HG03064 (cell line): ENCODE results near the gene UBE4A.
"Not testable (repeated sequence)": the region's sequence is repeated elsewhere in the genome, so short reads cannot be mapped to it uniquely, and the experiment has no call there.

Source experiments
- ATAC-seq: cut with Tn5 transposase; IDR thresholded peaks from one replicate; pipeline ENCODE4 v1.9.1; 2021; ENCODE audit warnings: low read depth; ENCODE audit not compliant: unreplicated experiment

The UBE4A gene

DNA sequence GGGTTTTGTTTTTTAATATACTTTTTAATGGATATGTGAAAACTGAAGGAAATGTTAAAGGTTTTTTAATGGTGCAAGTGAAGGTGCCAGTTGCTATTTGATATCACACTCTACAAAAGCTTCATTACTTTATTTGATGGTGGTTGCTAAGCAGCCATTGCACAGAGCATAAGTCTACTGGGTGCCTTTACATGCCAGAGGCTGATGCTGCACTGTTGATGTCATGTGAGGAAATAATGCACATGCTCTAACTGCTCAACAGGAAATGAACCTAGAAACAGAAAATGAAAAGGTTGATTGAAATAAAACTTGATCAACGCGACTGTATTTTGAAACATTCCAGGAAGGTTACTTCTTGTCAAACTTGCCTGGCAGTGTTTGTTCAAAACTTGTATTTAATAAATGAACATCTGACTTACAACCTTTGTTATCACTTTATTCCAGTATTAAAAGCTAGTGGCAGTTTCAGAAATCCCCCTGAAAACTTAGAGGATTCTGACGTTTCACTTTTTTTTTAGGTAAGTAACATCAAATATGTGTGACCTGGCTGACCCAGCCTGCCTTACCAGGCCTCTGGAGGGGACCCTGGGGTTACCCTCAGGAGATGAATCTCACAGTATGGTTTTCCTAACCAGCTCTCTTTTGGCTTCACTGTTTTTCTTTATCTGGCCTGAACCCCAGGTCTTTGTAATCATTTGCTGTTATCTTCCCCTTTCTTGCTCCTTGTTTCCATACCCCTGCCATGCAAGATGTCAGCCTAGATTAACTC is 39.6 kb downstream of the UBE4A start:
- ATAC-seq = no peak

- ATAC-seq = peak; percentile 60
Measured at GRCh38 chr11:118401151-118401879, 41.9 kb downstream of the UBE4A start, which contains the start of gene ATP5MG. ATP5MG (plus strand) TSS chr11:118401606; CDS start chr11:118401666, 60 bp downstream.

DNA sequence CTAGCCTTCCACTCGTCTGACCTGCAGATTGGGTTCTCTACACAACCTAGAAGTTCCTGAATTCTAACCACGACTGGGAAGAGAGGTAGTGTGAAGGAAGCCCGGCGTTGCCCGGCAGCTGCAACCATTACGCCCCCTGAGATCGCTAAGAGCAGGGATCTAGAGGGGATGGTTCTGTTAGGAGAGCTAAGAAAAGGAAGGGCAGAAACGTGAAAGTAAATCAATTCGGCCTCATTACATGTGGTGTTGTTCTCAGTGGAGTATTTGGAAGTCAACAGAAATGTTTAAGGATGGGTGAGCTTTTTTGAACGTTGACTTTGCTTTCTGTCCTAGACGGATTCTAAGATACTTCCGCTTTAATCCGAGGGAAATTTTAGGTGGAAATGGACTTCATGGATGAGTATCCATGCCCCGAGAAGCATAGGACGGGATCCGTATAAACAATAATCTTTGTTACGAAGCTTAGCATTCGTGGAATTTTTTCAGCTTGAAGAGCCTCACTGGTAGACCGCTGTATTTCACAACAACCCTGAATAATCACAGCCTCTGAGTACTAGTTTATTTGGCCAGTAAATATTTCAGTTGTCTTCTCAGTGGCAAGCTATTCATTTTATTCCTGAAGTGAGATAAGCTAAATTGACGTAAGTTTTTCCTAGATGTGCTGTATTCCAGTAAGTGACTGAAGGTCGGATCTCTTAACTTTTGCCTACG is 42.6 kb downstream of the UBE4A start:
- no peak for ATAC-seq

DNA sequence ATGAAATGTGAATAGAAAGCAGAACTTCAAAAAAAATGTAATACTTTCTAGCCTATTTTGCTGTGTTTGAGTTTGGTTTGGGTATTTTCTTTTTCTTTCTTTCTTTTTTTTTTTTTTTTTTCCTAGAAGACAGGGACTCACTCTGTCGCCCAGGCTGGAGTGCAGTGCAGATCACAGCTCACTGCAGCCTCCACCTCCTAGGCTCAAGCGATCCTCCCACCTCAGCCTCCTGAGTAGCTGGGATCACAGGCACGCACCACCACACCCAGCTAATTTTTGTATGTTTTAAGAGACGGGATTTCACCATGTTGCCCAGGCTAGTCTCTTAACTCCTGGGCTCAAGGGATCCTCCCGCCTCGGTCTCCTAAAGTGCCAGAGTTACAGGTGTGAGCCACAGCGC is 43.2 kb downstream of the UBE4A start:
- ATAC-seq = not testable (repeated sequence)

DNA sequence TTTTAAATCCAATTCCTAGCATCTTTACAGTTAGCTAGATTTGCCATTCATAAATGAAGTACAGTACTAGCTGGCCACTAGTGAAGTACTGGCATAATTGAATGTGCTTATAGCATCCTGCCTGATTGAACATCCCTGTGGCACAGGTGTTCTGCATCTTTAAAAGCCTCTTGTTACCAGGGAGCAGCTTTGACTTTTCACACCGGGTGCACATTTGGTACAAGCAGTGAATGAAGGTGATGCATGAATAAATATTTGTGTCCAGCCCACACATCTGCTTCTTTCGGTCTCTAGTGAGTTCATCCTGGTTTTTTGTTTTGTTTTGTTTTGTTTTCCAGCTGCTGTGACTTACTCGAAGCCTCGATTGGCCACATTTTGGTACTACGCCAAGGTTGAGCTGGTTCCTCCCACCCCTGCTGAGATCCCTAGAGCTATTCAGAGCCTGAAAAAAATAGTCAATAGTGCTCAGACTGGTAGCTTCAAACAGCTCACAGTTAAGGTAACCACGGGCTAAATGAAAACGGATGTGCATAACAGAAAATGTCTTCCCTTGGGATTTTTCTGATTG is 47.3 kb downstream of the UBE4A start:
- ATAC-seq = no peak

DNA sequence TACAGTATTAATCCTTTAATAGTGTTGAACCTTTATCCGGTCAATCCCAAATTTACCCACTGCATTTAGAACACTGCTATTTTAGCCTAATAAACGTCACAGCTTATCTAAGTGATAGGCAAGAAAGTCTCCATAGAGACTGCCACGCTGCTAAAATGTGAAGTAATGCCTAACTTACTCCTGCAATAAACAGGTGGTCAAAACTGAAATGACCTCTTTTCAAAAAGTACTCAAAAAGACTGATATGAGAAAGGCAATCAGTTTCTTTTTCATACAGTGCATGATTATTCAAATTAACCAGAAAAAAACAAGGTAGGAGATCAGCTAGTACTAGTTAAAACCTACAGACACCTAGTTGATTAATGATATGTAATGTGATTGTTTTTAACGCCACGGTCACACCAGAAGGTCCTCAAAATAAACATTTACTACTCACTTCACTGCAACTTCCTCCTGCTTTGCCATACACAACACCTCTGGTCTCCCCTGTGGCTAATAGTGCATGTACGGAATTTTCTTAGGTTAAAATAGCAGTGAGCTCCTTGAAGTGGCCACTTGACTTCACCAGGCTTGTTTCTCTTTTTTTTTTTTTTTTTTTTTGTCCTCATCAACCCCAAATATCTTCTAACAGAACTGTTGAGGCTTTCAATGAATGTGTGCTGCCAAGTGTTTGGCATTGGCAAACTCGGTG is 50.8 kb downstream of the UBE4A start:
- ATAC-seq = peak; percentile 73

- no peak for ATAC-seq
Measured at GRCh38 chr11:118411530-118411929, 52.1 kb downstream of the UBE4A start.

- no peak for ATAC-seq
Measured at GRCh38 chr11:118412921-118413320, 53.5 kb downstream of the UBE4A start.

DNA sequence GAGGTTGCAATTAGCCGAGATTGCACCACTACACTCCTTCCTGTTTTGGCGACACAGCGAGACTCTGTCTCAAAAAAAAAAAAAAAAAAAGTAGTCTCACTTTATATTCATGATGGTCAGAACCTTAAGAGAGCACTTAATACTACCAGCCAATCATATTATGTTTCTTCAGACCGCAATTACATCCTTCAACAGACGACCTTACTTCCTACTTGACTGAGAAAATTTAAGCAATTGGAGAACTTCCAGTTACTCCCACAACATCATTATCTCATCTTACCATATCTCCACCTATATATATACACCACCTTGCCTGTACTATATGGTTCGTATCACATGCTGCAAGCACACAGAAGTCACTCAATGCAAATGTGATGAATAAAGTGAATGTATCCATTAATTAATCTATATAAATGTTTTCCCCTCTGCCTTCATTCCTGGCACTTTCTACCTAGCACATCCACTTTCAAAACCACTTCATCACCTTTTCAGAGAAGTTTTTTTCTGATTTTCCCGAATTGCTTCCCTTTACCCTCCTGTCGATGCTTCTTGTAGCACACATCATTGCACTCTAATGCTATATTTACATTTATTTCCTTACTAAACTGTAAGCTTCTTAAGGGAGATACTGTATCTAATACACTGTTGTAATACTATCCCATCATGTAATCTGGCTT is 55.8 kb downstream of the UBE4A start:
- ATAC-seq = no peak

- no peak for ATAC-seq
Measured at GRCh38 chr11:118415739-118416068, 56.3 kb downstream of the UBE4A start.

GRCh38 chr11:118416900-118417299 is 57.5 kb downstream of the UBE4A start:
- ATAC-seq = not testable (repeated sequence)

DNA sequence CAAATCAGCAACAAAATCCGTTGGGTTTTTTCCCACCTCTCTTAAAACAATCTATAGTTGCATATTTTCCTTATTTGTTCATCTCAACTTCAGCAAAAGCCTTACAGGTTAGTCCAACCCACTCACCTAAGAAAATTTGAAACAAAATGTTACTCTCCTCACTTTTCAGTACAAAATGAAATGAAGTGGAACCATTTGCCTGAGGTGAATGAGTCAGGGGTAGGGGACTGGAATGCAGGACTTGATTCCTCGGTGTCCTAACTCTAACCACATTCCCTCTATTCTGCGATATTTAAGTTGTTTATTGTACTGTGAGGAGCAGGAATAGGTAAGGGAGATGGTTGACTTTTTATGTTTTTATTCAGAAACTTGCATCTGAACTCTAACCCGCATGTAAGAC is 58.4 kb downstream of the UBE4A start:
- no peak for ATAC-seq

DNA sequence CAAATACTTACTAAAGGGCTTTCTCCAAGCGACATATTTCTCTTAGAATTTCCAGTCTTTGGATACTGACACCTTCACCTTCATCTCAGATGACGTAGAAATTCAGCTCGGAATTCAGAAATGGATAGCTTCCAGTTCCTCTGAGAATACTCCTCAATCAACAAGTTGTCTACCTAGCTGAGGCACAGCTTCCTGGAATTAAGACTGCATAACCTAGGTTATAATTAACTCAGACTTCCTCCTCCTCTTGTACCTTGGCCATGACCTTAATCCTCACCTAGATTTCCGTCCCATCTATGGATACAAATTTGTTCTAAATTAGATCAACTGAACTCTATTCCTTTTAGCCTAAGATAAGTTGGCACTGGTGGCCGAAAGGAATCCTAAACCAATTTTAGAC is 59.4 kb downstream of the UBE4A start:
- ATAC-seq = no peak

DNA sequence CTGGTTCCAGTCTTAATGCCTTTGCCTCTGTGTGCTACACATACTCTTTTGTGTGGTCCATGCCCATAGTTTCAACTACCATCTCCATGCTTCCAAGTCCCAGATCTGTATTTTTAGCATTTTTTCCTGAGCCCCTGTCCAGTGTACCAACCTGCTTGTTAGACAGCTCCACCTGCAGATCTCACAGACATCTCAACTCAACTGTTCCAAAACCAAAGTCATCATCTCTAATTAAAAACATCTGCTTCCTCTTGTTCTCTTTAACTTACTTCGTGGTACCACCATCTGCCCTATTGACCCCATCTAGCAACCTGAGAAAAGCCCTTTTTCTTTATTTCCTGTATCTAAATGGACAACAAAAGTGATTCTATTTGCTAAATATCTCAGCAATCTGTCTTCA is 68.3 kb downstream of the UBE4A start:
- no peak for ATAC-seq

DNA sequence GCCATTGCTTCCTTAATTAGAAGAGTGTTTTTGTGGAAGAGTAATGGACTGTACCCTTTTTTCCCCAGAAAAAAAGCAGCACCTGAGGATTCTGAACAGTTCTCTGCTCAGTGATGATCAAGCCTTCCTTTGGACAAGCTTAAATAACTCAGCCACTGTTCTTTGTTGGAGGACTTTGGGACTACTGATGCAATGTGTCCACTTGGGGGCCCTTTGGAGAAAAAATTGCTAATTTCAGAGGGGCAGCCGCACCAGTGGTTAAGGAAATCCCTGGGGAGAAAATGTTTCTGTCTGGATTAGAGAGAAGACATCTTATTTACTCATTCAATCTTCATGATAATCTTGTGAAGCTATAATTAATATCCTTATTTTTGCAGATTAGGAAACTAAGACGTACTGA is 71.6 kb downstream of the UBE4A start:
- no peak for ATAC-seq

DNA sequence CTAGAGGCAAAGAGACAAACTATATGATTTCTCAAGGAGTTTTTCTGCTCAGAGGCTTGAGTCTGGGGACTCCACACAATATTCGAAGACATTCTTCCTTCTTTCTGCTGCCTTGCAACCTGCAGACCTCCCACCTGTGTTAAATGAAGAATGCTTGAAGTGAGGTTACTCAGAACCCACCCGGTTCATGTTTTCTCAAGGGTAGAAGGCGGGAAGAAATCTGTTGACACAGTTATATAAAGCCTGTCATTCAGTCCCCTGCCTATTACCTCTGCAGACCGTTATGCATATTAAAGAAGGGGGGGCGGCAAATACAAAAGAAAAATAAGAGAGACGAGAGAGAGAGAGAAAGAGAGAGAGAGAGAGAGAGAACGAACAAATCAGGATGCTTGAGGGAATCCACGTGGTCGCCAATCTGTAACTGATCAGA is 74.7 kb downstream of the UBE4A start:
- ATAC-seq = no peak

DNA sequence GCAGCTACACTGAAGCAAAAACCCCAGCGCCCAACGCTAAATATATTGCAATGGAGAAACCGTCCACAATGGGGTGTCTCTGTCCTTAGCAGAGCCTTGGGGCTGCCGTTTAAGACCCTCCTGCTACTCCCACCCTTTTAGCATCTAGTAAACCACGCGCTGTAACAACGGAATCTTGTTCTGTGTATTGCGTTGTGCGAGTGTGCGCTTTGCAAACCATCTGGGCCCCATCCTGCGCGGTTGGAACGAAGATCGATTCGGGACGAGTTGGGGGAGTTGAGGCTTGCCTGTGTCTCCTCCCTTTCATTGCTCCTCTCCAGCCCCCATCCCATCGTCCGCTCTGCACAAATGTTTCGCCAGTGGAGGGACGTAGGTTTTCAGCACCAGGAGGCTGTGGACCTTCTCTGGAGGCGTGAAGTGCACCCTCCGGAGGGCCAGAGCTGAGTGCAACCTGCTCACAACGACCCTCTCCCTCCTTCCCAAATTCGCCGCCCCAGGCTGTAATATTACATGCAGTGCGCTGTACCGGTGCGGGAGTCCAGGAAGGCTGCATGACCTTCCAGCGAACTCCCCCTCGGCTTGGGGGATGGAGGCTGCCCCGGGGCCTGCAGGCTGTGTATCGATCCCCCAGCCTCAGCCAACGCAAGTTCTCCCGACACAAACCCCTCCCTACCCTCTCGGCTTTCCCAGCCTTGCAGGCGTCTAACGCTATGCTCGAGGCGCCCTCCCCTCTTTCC is 75.3 kb downstream of the UBE4A start:
- no peak for ATAC-seq

- ATAC-seq = no peak
Measured at GRCh38 chr11:118435290-118435892, 76.0 kb downstream of the UBE4A start.
